GM20000 (cell line): ENCODE data around the gene NUMBL.

Experiments
- DNase-seq: peaks from one replicate; pipeline ENCODE4 v3.0.0; 2012; ENCODE audit warnings: low spot score
- CTCF ChIP-seq: IDR thresholded peaks from 2 replicates; pipeline ENCODE4 v1.5.1; 2012; ENCODE audit warnings: mild to moderate bottlenecking, control low read depth; ENCODE audit errors: extremely low read depth, missing control alignments

The NUMBL gene

GRCh38 chr19:40692212-40692551 is 1.7 kb upstream of the NUMBL start:
- no peak for TF ChIP-seq CTCF
- DNase-seq = no peak

DNA sequence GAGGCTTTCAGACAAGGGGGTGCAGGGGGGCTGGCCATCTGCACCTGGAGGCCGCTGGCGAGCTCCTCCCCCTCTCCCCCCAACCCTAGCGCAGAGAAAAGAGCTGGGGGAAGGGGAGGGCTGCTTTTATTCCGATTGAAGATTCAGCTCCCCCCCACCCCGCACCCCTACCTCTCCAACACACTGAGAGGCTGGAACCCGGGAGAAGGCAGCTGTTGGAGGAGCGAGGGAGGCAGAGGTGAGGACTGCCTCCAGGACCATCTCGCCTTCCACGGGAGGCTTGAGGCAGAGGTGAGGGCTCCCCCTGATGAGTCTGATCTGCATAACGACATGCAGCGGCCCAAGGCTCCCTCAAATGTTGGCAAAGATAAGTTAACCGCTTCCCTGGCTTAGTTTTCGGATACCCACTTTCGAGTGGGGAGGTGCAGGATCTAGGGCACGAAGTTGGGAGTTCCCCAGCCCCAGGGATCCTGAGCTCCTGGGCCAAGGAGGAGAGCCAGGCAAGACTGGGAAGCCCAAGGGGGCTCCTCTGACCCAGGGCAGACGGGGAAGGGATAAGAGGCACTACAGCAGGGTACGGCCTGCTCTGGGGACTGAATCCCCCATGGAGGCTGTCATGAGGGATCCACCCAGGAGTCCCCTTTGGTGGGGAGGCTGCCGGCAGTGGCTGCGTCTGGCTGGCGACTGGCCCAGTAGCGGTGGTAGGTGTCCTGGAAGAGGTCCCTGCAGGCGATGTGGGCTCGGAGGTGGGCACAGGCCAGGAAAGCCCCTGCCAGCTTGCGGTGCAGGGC is 1.2 kb upstream of the NUMBL start:
- no peak for DNase-seq
- no peak for TF ChIP-seq CTCF

DNA sequence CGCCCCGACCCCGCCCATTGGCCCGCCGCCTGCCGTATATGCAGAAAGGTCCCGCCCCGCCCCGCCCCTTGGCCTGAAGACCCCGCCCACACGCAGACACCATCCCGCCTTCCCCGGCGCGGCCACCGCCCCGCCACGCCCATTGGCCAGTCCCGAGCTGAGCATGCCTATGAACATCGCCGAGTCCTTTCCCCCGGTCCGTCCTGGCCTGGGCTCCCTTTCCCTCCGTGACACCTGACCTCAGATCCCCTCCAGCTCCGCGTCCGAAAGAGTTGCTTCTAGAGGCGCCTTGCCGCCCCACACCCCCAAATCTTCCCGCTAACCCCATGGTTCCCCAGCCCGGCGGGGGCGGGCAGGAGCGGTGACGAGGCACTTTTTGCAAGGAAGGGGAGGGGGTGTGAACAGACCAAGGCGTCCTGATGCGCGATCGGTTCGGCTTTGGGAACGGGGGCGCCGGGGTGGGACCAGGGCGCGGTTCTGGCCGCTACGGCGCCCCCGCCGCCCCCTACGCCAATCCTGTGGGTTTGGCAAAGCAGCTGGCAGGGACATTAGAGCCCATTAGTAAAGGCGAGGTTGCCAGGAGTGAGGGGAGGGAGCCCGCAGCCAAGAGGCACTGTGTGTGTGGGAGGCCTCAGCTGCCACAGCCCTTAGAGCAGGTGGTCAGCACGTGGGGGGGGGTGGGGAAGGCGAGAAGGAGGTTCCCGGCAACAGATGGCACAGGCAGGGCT is 406 bp upstream of the NUMBL start:
- DNase-seq = peak; percentile 99
- TF ChIP-seq CTCF = no peak

DNA sequence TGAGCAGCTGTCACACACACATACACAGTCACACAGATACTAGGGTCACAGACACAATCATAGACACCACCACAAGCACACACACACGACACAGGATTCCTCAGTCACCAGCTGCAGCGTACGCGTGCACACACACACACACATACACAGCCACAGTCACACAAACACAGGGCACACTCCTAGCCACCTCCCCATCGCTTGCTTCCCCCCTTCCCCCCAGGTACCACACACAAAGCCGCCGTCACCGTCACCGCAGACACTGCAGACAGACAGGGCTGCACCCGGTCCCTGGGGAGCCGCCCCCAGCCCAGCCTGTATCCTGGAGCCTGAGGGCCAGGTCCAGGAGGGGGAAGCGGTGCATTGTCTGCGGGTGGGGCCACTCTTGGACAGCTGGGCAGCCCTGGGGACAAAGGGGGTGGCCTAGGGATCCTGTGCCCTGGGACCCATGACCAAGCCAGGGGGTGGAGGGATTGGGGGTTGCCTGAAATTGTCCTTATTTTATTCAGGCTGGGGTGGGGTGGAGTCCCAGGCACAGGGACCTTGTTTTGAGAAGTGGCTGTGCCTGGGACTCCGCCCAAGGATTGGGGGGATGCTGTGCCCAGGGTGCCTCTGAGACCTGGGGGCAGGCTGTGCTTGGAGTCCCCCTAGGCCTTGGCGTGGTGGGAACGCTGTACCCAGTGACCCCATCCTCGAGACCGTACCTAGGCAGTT is 957 bp downstream of the NUMBL start:
- DNase-seq = no peak
- TF ChIP-seq CTCF = no peak

GRCh38 chr19:40688987-40689338 is 1.5 kb downstream of the NUMBL start:
- TF ChIP-seq CTCF = no peak
- DNase-seq = no peak

DNA sequence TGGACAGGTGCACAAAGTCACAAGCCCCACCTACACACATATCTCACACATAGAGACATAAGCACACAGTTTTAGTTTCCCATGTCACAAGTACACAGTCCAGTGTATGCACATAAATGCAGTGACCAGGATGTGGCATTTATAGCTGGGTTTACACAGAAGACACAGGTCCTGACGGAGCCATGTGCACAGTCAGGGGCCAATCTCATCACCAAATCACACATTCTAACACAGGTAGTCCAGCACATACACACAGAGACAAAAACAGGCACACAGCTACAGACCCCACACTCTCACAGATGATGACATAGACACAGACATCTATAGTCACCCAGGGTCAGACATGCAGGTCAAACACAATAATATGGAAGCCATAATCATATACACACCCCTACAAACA is 2.1 kb downstream of the NUMBL start:
- no peak for DNase-seq
- no peak for TF ChIP-seq CTCF

GRCh38 chr19:40687525-40688016 is 2.9 kb downstream of the NUMBL start:
- no peak for TF ChIP-seq CTCF
- DNase-seq = peak; percentile 76
